HG02642 (cell line): ENCODE measurements around the gene KDM4F.
A peak's percentile ranks its signal among the peaks of the same experiment; 100 is the strongest.
"Not testable (repeated sequence)": the region's sequence is repeated elsewhere in the genome, so short reads cannot be mapped to it uniquely, and the experiment has no call there.

Source experiments
- ATAC-seq: cut with Tn5 transposase; IDR thresholded peaks from one replicate; pipeline ENCODE4 v1.9.1; 2021; ENCODE audit warnings: mild to moderate bottlenecking; ENCODE audit not compliant: unreplicated experiment, poor library complexity

KDM4F gene

GRCh38 chr11:95049122-95049521 lies at the start of gene KDM4F:
TSS of gene KDM4F (plus strand) at chr11:95049422.
- ATAC-seq = not testable (repeated sequence)

- no peak for ATAC-seq
These were observed 45.5 kb upstream of the KDM4F start for GRCh38 chr11:95003716-95004115.

- no peak for ATAC-seq
These were observed 43.6 kb upstream of the KDM4F start for GRCh38 chr11:95005642-95006041.

- no peak for ATAC-seq
These were observed 37.8 kb upstream of the KDM4F start for GRCh38 chr11:95011376-95011775.

- no peak for ATAC-seq
These were observed 34.9 kb upstream of the KDM4F start for GRCh38 chr11:95014184-95014821.

GRCh38 chr11:95016139-95016538 lies 33.1 kb upstream of the KDM4F start:
- no peak for ATAC-seq

- not testable (repeated sequence) for ATAC-seq
These were observed 27.8 kb upstream of the KDM4F start for GRCh38 chr11:95021468-95021867.

- ATAC-seq = no peak
These were observed 24.3 kb upstream of the KDM4F start, which contains the start of gene KDM4E for GRCh38 chr11:95024958-95025357. TSS of gene KDM4E (plus strand) at chr11:95025258. CDS start at chr11:95025558, 300 bp downstream.

- ATAC-seq = not testable (repeated sequence)
These were observed 23.6 kb upstream of the KDM4F start for GRCh38 chr11:95025594-95025993.

- no peak for ATAC-seq
These were observed 20.9 kb upstream of the KDM4F start for GRCh38 chr11:95028357-95028756.

GRCh38 chr11:95033051-95033450 lies 16.2 kb upstream of the KDM4F start:
- no peak for ATAC-seq

- no peak for ATAC-seq
These were observed 13.9 kb upstream of the KDM4F start for GRCh38 chr11:95035316-95035715.

- ATAC-seq = not testable (repeated sequence)
These were observed 11.7 kb upstream of the KDM4F start for GRCh38 chr11:95037356-95038035.

- ATAC-seq = no peak
These were observed 7.0 kb upstream of the KDM4F start for GRCh38 chr11:95042239-95042638.

- ATAC-seq = no peak
These were observed 6.3 kb upstream of the KDM4F start for GRCh38 chr11:95042906-95043305.

GRCh38 chr11:95044010-95044409 lies 5.2 kb upstream of the KDM4F start:
- no peak for ATAC-seq

GRCh38 chr11:95045812-95046211 lies 3.4 kb upstream of the KDM4F start:
- no peak for ATAC-seq

GRCh38 chr11:95050595-95051202 lies 1.5 kb downstream of the KDM4F start:
- ATAC-seq = no peak

- ATAC-seq = no peak
These were observed 5.1 kb downstream of the KDM4F start for GRCh38 chr11:95054356-95054755.

- ATAC-seq = peak; percentile 92
These were observed 6.2 kb downstream of the KDM4F start for GRCh38 chr11:95055283-95055897.

GRCh38 chr11:95057959-95058358 lies 8.7 kb downstream of the KDM4F start:
- no peak for ATAC-seq
